ENCODE results near the gene MAP1B. TPM values are rescaled to one million over a fixed set of nuclear protein-coding genes. Genes with fewer than 3 reads are reported as not detected.
A peak's percentile ranks its signal among the peaks of the same experiment; 100 is the strongest.

MAP1B gene
- total RNA-seq, 2 donors from 2014 or later = 87.9 to 93.3 TPM

DNA sequence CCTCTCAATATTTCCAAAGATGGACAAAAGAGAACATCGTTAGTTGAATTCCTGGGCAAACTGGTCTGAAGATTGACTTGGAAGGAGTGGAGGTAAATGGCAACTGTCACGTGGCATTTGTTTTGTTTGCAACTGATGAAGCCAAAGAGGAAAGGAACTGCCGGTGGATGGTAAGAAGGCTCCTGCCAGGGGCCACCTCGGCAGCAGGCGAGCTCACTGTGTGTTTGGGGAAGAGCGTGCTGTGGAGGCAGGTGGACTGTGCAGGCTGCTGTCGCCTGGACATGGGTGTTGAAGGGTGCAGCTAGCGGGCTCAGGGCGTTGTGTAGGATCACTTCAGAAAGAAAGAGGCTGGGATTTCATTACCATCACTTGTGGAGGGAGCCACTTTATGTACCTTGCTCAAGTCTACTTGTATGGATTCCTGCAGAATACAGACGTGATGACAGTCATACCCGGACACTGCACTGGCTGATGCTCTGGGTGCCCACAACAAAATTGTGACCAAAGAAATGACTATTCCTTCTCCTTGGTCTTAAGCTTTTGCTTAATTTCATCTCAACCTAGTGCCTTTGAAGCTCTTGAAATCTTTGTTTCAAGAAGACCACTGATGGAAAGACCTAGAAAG is 72.7 kb downstream of the MAP1B start:
- Histone ChIP-seq H3K9ac (ENCODE audit: extremely low read depth, low read length, poor library complexity, severe bottlenecking) (no peak overlapping the region), H3K4me1 (ENCODE audit: control insufficient read depth, insufficient read depth, low read length) (no peaks in the 10 kb centered on the region), H3K9me3 (ENCODE audit: control insufficient read depth, low read length) (no peaks in the 10 kb centered on the region), H3K36me3 (ENCODE audit: control insufficient read depth, insufficient read depth, low read length) (peaks cover 68% of the 10 kb centered on the region), H3K4me3 (ENCODE audit: low read length) (no peak overlapping the region), H3K27me3 (ENCODE audit: control insufficient read depth, insufficient read depth, low read length, poor library complexity, severe bottlenecking) (no peaks in the 10 kb centered on the region), H3K27ac (ENCODE audit: low read depth, low read length) (peak overlapping the region; percentile 99)
- H3K9me3 Mint-ChIP-seq = no peaks in the 10 kb centered on the region
- no peak overlapping the region for H3K4me3 Mint-ChIP-seq
- peaks cover 37% of the 10 kb centered on the region for H3K36me3 Mint-ChIP-seq (ENCODE audit: low read depth)
- TF ChIP-seq CTCF (conservative IDR thresholded peaks at IDR 0.05) = no peak
- H3K27ac Mint-ChIP-seq = no peak overlapping the region
- no peaks in the 10 kb centered on the region for H3K27me3 Mint-ChIP-seq (ENCODE audit: insufficient read depth)
- DNase-seq = no peak
- 92 to 93% methylated on average over 6 to 11 of the region's 11 CpGs for WGBS, 2 experiments (ENCODE audit: insufficient coverage in 1 of 2, insufficient read length in 1 of 2)
- peaks cover 3% of the 10 kb centered on the region for H3K4me1 Mint-ChIP-seq

DNA sequence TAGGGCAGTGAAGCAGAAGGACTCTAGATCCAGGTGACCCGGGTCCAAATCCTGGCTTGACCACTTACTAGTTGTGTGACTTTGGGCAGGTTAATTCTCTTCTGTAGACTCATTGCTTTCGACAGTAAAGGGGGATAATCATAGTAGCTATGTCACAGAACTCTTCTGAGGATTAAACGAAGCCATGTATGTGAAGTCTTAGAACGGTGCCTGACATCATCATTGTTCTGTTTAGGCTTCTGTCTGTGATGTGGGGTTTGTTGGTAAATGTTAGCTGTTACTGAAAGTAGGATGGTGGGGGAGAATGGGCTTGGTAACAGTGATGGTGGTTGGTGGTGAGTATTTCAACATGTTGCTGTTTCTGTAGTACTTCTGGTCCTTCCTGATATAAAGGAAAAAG is 73.7 kb downstream of the MAP1B start:
- WGBS, 2 experiments (ENCODE audit: insufficient coverage in 1 of 2, insufficient read length in 1 of 2) = 68 to 71% methylated on average over 4 of the region's 4 CpGs
- Mint-ChIP-seq H3K4me3 (no peak overlapping the region), H3K36me3 (ENCODE audit: low read depth) (peaks cover 39% of the 10 kb centered on the region), H3K27ac (no peak overlapping the region), H3K9me3 (no peaks in the 10 kb centered on the region), H3K4me1 (peaks cover 3% of the 10 kb centered on the region), H3K27me3 (ENCODE audit: insufficient read depth) (no peaks in the 10 kb centered on the region)
- H3K9me3 ChIP-seq (ENCODE audit: control insufficient read depth, low read length) = no peaks in the 10 kb centered on the region
- H3K4me1 ChIP-seq (ENCODE audit: control insufficient read depth, insufficient read depth, low read length) = no peaks in the 10 kb centered on the region
- peak overlapping the region; percentile 99 for H3K27ac ChIP-seq (ENCODE audit: low read depth, low read length)
- H3K4me3 ChIP-seq (ENCODE audit: low read length) = no peak overlapping the region
- DNase-seq = no peak
- peaks cover 69% of the 10 kb centered on the region for H3K36me3 ChIP-seq (ENCODE audit: control insufficient read depth, insufficient read depth, low read length)
- no peak for TF ChIP-seq CTCF (conservative IDR thresholded peaks at IDR 0.05)
- H3K27me3 ChIP-seq (ENCODE audit: control insufficient read depth, insufficient read depth, low read length, poor library complexity, severe bottlenecking) = no peaks in the 10 kb centered on the region
- no peak overlapping the region for H3K9ac ChIP-seq (ENCODE audit: extremely low read depth, low read length, poor library complexity, severe bottlenecking)

- WGBS, 2 experiments (ENCODE audit: insufficient coverage in 1 of 2, insufficient read length in 1 of 2) = 65 to 90% methylated on average over 7 of the region's 7 CpGs
- no peak overlapping the region for H3K27ac Mint-ChIP-seq
These were observed 75.4 kb downstream of the MAP1B start for GRCh38 chr5:72182686-72183085.

More at GRCh38 chr5:72182686-72183085, 75.4 kb downstream of the MAP1B start:
- Mint-ChIP-seq H3K4me1 (peaks cover 3% of the 10 kb centered on the region), H3K27me3 (ENCODE audit: insufficient read depth) (no peaks in the 10 kb centered on the region), H3K9me3 (no peaks in the 10 kb centered on the region), H3K36me3 (ENCODE audit: low read depth) (peaks cover 50% of the 10 kb centered on the region), H3K4me3 (no peak overlapping the region)
- Histone ChIP-seq H3K4me3 (ENCODE audit: low read length) (no peak overlapping the region), H3K9me3 (ENCODE audit: control insufficient read depth, low read length) (no peaks in the 10 kb centered on the region), H3K4me1 (ENCODE audit: control insufficient read depth, insufficient read depth, low read length) (no peaks in the 10 kb centered on the region), H3K9ac (ENCODE audit: extremely low read depth, low read length, poor library complexity, severe bottlenecking) (no peak overlapping the region), H3K27ac (ENCODE audit: low read depth, low read length) (peak overlapping the region; percentile 99), H3K36me3 (ENCODE audit: control insufficient read depth, insufficient read depth, low read length) (peaks cover 70% of the 10 kb centered on the region), H3K27me3 (ENCODE audit: control insufficient read depth, insufficient read depth, low read length, poor library complexity, severe bottlenecking) (no peaks in the 10 kb centered on the region)
- DNase-seq = no peak
- TF ChIP-seq CTCF (conservative IDR thresholded peaks at IDR 0.05) = no peak
